Astrocyte (in vitro differentiated cells and primary cell): Measurements from ENCODE around the gene ZSCAN10.

ENCODE experiments used
- EZH2 ChIP-seq: IDR thresholded peaks from 2 replicates; pipeline ENCODE4 v1.6.1; 2012; ENCODE audit warnings: mild to moderate bottlenecking, low read length, inconsistent platforms; ENCODE audit not compliant: insufficient read depth
- TF ChIP-seq, protein P1 (sequence below): IDR thresholded peaks from 2 replicates; pipeline ENCODE4 v1.5.1; 2011; ENCODE audit warnings: low read depth, mild to moderate bottlenecking, inconsistent platforms, low read length, moderate library complexity; ENCODE audit not compliant: insufficient read depth

DNA sequence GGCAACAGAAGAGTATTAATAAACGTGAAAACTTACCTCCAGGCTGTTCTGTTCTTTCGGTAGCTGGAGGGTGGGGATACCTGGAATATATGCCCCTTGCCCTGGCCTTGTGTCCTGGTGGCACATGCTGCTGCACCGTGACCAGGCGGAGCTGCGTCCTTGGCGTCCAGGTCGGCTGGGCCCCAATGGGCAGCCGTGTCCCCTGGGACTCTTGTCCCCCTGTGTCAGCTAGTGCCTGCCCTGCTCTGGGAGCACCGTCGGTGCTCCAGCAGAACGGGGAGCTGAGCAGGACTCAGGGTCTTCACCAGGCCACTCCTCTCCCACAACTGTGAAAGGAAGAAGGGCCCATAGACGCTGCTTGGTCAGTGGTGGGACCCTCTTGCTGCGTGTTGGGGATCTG is 43.7 kb upstream of the ZSCAN10 start:
- TF ChIP-seq, protein P1, sequence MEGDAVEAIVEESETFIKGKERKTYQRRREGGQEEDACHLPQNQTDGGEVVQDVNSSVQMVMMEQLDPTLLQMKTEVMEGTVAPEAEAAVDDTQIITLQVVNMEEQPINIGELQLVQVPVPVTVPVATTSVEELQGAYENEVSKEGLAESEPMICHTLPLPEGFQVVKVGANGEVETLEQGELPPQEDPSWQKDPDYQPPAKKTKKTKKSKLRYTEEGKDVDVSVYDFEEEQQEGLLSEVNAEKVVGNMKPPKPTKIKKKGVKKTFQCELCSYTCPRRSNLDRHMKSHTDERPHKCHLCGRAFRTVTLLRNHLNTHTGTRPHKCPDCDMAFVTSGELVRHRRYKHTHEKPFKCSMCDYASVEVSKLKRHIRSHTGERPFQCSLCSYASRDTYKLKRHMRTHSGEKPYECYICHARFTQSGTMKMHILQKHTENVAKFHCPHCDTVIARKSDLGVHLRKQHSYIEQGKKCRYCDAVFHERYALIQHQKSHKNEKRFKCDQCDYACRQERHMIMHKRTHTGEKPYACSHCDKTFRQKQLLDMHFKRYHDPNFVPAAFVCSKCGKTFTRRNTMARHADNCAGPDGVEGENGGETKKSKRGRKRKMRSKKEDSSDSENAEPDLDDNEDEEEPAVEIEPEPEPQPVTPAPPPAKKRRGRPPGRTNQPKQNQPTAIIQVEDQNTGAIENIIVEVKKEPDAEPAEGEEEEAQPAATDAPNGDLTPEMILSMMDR: no peak
- no peak for TF ChIP-seq EZH2
